GM20431 (cell line): Measurements from ENCODE around the gene TRIM66.

Experiments used
- in situ Hi-C: fragments of 300-500 bp; cut with MseI, MboI; formaldehyde crosslinking; loops from one replicate; pipeline ENCODE4 v1.15.0; 2020; ENCODE audit warnings: low sequenced_read_pairs; ENCODE audit not compliant: unreplicated experiment

Gene TRIM66

GRCh38 chr11:8617063-8617462, 65.4 kb downstream of the TRIM66 start:
- in situ Hi-C loops, result no loop called here

DNA sequence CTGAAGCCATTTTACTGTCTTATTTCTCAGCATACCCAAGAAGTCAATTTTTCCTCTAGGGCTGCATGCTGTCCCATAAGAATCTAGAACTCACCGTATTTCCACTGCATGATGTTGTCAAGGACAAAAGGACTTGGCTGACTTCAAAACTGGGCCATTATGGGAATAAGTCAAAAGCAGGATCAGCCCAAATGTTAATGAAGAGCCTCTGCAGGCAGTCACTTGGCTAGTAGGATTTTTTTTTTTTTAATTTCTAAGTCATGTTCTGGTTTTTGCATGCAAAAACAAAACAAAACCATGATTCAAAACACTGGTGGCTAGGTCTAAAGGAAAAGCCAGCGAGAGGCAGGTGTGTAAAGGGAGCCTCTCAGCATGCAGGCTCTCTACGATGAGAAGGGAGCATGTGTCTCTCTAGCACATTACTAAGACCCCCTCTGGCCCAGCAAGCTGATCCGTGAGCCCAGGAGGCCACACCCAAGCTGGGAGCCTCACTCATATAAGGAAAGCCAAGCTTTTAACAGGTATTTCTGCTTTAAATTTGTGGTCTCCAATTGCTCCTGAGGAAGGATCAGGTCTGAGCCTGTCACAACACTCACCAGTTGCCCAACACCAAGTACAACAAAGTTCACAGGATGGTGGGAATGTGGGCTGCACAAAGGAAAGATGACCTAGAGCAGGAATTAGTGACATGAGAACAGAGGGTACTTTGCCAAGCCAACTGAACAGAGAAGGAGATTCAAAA, 67.0 kb downstream of the TRIM66 start:
- in situ Hi-C loops, result no loop called here

DNA sequence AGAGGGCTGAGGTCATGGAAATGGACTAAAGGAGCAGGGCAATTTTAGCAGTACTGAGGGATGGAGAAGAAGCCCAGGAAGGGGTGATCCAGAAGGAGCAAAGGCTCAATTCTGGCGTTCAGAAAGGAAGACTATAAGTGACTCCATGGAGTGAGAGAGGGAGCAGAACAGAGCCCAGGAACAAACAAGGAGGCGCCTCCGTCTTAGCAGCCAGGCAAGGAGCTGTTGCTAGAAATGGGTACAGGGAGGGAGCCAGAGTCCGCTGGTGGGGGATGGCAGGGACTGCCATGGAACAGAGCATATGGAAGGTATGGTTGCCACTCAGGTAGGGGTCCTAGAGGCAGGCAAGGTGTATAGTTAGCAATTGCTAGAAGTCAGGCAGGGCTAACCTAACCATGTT, 68.0 kb downstream of the TRIM66 start:
- in situ Hi-C loops, result no loop called here

GRCh38 chr11:8613036-8613435, 69.4 kb downstream of the TRIM66 start:
- in situ Hi-C loops, result no loop called here

DNA sequence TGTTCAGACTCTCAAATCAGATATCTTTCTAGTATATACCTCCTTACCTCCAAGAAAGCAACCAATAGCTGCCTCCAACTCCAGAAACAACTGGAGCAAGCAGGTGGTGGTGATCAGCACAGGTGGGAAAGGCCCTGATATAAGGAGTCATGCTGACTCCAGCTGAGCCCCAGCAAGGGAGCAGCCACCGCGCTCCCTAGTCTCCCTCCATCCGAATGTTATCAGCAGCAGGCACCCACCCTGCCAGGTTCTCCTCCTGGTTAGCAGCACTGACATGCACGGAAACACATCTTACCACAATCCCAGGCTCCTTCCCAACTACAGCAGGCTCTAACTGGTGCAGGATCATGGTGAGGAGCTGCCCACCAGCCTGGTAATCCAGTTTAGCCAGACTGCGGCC, 69.9 kb downstream of the TRIM66 start:
- in situ Hi-C loops, result no loop called here

DNA sequence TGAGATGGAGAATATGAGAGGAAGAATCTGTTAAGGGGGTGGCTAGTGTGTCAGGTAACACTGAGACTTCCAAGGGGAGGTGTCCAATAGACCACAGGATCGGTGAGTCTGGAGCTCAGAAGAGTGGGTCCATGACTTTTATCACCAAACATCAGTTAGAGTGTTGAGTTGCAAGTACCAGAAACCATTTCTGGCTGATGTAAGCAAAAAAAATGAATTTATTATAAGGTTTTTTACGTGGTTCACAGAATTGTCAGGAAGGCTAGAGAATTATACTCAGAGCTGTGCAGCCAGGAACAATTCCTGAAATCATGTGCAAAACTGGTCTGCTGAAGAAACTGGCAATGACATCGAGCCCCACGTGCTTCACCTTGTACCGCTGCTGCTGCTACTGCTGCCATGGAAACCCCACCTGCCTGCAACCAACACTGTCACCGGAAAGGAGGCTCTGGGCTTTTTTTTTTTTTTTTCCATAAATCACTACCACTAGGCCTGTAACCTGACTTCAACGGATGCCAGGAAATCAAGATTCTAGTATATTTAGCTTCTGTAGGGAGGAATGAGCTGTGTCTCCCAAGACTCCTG, 71.8 kb downstream of the TRIM66 start:
- in situ Hi-C loops, result no loop called here

DNA sequence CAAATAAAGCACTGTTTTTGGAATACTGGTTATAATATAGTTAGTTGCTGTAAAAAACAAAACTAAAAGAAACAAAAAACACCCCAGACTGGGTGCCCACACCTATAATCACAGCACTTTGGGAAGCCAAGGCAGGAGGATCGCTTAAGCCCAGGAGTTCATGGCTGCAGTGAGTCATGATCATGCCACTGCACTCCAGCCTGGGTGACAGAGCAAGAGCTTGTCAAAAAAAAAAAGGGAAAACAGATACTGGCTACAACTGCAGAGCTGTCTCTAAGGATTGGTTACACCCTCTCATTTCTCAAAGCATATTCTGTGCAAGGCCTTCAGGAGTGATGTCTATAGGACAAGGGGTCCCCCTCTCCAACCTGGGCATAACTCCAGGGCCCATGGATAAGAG, 73.8 kb downstream of the TRIM66 start:
- in situ Hi-C loops, result no loop called here

GRCh38 chr11:8605971-8606563, 76.4 kb downstream of the TRIM66 start:
- in situ Hi-C loops, result no loop called here

- in situ Hi-C loops, result no loop called here
Observed at GRCh38 chr11:8604078-8604723, 78.3 kb downstream of the TRIM66 start.

- in situ Hi-C loops, result no loop called here
Observed at GRCh38 chr11:8603696-8604077, 78.8 kb downstream of the TRIM66 start.

DNA sequence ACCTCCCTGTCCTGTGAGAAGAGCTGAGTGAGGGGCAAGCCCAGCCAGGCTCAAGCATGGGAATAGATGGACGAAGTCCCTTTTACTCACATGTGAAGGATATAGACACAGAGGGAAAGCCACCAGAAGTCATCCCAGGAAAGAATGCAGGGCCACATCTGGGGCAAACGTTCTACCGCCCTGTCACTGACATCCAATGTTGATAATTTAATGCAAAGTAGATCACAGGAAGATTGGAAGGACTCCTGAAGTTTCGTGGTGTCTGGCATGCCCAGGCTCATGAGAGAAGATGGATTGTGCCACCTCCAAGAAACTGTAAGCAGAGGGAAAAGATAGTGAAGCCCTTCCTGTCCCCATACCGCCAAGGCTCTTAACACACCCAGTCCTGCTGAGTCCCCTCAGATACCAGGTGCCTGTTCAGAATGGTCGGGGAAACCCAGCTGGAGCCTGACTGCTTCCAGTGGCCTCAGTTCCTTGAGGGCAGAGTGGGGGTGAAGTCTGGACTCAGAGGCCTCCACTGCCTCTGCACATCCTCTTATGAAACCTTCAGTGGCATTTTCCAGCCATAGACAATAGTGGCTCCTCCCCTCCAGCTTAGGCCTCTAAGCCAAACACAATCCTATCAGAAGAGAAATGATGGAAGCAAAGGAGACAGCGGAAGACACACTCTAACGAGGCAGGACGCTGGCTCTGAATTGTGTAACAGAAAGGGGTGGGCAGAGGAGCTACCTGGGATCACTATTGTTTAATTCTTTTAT, 80.9 kb downstream of the TRIM66 start:
- in situ Hi-C loops, result no loop called here

DNA sequence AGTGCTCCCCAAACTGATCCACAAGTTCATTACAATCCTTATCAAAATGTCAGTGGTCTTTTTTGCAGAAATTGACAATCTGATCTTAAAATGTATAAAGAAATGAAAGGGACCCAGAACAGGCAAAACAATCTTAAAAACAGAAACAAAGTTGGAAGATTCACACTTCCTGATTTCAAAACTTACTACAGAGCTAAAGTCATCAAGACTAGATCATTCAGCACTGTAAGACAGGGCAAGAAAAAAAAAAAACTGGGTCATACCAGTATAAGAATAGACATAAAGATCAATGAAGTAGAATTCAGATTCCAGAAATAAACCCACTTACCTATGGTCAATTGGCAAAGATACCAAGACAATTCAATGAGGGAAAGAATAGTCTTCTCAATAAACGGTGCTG, 84.0 kb downstream of the TRIM66 start:
- in situ Hi-C loops, result no loop called here

DNA sequence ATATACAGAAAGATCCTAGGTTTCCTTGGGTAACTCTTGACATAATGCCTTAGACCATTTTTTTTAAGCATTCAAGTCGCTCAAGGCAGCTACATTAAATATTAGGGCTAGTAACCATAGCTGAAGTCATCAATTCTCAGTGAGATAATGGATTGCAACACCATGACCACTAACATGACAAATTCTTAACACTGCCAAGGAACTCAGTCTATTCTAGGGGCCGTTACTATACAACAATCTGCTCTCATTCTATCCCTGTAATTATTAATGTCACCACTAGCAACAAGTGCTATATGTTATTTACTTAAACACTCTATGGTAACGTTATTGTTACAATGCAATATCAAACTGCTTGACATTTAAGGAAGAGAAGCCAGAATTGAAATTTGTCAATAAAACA, 85.3 kb downstream of the TRIM66 start:
- in situ Hi-C loops, result no loop called here

- in situ Hi-C loops, result no loop called here
Observed at GRCh38 chr11:8596504-8597046, 85.9 kb downstream of the TRIM66 start.

GRCh38 chr11:8593935-8594909, 88.2 kb downstream of the TRIM66 start, which contains the start of gene STK33:
Gene STK33 (minus strand): TSS chr11:8594228. CDS start chr11:8474905, 119,323 bp downstream.
- in situ Hi-C loops, result no loop called here

DNA sequence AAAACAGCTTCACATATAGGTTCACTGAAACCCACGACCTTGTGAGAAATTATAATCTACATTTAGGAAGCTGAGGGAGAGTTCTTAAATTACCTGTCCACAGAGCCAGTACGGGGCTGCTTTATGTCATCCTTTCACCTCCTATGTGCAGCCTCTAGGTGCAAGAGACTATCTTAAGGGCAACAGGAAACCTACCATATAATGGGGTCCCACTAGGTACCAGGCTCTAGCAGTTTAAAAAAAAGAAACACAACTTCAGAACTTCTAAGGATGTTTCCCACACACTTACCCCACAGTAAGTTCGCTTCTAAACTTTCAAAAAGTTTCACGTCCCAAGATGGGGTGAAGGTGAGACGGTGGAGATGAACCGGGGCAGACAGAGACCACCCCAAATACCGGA, 89.0 kb downstream of the TRIM66 start:
- in situ Hi-C loops, result no loop called here

GRCh38 chr11:8587915-8588314, 94.5 kb downstream of the TRIM66 start:
- in situ Hi-C loops, result no loop called here

DNA sequence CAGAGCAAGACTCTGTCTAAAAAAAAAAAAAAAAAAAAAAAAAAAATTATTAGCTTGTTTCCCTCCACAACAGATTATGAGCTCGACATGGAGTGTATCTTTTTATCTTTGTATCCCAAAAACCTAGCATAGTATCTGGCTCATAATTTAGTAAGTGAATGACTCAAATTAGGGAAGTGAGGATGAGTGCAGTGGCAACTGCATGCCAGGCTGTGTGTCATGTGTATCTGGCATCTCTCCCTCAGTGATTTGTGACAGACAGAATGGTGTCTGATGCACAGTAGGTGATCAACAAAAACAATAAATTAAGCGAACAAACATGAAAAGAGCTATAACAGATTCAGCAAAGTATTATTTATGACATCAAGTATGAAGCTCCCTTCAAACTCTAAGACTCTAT, 95.7 kb downstream of the TRIM66 start:
- in situ Hi-C loops, result no loop called here

DNA sequence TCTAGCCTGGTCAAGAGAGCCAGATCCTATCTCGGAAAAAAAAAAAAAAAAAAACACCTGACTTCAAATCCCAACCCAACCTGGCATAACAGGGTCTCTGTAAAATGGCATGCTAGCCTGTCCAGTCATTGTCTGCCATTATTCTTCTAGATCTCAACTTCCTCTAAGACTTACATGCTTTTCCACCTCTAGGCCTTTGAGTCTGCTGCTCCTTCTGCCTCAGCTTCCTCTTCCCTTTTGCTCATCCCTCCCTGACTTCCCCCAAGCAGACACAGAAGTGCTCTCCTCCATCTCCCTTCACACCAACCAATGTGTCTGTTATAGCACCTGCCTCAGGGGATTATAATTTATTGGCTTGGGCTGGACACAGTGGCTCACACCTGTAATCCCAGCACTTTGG, 96.3 kb downstream of the TRIM66 start:
- in situ Hi-C loops, result no loop called here
